Astrocyte of the hippocampus (primary cell): ENCODE results near the gene UROC1.

Experiments used
- DNase-seq: peaks from one replicate; pipeline ENCODE4 v3.0.0; 2011; ENCODE audit warnings: low read depth, low spot score

Gene UROC1

DNA sequence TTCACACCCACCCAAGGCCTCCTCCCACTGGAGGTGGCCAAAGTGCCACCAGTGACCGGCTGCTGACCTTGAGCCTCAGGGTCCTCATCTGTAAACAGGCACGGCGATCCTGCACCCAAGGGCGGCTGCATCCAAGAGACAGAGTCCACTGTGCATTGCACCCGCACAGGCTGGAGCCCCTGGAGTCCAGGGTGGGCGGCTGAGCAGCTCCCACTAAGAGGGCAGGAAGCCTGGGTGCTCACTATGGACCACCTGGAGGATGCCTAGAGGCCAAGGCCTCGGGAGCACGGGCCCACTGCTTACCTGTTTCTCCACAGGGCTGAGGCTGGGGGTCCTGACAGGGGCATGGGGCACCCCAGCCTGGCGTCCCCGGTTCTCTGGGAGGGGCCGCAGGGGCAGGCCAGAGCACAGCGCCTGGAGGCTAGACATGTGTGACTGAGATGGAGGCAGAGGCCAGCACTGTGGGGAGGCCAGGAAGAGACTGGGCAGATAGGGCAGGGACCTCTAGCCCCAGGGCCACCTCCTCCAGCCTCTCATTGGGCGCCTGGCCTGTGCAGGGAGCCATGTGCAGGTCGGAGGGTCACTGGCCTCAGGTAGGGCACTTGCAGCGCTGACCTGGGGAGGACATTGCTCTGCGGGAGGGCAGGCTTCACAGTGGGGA, at the start of gene UROC1:
Gene UROC1, minus strand, starts transcription at position 483 of the 661 bp plus-strand sequence. Its CDS starts 54 bp downstream, at position 429.
- DNase-seq: no peak

DNA sequence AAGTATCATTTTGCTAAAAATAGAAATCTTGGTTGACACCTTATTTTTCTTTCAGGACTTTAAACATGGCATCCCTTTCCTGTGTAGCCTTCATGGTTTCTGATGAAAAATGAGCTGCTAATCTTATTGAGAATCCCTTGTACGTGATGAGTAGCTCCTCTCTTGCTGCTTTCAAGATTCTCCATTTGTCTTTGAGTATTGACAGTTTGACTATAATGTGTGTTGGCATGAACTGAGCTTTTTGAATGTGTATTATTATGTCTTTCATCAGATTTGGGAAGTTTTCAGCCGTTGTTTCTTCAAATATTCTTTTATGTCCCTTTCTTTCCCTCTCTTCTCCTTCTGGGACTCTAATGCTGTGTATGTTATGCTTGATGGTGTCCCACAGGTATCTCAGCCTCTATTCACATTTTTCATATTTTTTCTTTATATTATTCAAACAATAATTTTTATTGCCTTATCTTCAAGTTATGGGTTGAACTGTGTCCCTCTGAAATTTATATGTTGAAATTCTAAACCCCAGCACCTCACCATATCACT, 45.2 kb upstream of the UROC1 start:
- DNase-seq: no peak

DNA sequence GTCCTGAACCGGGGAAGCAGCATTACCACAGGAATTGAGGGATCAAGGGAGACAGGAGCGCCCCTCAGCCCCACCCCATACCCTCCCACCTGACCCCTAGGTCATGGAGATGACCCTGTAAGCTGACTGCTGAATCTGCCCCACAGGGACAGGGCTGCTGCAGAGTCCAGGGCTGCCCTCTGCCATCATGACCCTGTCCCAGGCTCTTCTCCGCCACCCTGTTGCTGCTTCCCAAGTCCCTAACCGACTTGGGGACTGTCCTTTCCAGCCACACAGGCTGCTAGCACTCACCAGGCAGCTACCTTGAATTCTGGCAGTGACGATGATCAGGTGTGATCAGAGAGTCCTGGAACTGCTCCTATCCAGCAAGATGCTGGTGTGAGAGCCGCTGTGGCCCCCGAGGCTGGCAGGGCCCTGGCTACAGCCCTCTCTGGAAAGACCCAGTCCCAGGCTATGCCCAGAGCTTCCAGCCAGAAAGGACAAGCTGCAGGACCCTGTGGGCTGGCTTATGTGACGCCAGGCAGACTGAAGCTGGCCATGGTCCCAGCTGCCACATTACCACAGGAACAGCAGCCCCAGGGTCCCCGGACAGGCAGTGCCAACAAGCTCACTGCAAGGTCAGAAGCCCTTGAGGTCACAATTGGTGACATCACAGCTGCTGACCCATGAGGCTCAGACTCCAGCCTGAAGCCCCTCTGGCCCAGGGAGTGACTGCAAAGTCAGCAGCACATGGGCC, 40.9 kb upstream of the UROC1 start, which contains the start of gene C3orf22:
Gene C3orf22, minus strand, starts transcription at position 597 of the 736 bp plus-strand sequence. CDS start 5,542 bp downstream, outside the sequence.
- no peak for DNase-seq

DNA sequence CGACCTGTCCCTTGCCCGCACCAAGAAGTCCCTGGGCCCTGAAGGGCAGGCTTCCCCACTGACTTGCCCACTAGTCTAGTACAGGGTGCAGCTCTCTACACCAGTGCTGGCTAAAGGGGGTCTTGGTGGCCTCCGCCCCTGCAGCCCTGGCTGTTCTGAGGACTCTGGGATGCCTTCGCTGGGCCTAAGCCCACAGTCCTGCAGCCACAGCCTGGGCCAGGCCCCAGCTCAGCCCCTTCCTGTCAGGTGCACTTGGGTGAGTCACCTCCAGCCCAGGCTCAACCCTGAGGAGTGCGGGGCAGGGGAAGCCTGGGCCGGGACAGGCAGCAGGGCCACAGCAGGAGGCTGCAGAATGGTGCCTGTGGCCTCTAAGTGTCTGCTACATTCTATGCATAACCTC, 40.2 kb upstream of the UROC1 start:
- peak; percentile 20 for DNase-seq

DNA sequence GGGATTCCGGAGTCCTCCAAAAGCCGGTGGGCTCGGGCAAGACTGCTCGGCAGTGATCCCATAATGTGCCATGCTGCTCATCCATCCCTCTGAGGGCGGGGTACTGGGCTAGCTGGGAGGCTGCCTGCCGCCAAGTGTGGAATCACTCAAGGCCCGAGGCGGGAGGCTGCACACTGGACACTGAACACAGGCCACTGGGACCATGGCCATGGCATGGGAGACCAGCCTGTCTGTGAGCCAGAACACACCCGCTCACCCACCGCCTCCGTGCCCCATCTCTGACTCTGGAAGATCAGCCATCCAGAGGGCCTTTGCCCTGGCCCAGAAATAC, 39.8 kb upstream of the UROC1 start:
- no peak for DNase-seq

DNA sequence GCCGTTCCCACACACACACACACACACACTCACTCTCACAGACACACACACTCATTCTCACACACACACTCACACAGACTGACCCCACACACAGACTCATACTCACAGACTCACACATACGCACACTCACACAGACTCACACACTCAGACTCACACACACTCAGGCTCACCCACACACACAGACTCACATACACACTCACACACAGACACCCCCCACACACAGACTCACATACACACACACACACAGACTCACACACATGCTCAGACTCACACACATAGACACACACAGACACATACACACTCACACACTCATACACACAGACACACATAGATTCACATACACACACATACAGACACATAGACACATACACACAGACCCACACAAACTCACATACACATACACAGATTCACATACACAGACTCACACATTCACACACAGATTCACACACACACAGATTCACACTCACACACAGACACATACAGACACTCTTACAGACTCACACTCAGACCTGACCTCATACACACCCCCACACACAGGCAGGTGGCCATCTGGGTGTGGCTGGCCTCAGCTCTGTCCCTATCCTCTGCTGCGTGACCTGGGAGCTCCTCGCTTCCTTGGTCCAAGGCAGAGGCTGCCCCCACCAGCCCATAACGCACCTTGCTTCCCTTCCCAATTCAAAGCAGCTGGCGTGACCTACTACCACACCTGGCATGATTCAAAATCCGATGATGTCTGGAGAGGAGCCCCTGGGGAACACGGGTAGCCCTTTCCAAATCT, 39.3 kb upstream of the UROC1 start:
- DNase-seq: no peak

DNA sequence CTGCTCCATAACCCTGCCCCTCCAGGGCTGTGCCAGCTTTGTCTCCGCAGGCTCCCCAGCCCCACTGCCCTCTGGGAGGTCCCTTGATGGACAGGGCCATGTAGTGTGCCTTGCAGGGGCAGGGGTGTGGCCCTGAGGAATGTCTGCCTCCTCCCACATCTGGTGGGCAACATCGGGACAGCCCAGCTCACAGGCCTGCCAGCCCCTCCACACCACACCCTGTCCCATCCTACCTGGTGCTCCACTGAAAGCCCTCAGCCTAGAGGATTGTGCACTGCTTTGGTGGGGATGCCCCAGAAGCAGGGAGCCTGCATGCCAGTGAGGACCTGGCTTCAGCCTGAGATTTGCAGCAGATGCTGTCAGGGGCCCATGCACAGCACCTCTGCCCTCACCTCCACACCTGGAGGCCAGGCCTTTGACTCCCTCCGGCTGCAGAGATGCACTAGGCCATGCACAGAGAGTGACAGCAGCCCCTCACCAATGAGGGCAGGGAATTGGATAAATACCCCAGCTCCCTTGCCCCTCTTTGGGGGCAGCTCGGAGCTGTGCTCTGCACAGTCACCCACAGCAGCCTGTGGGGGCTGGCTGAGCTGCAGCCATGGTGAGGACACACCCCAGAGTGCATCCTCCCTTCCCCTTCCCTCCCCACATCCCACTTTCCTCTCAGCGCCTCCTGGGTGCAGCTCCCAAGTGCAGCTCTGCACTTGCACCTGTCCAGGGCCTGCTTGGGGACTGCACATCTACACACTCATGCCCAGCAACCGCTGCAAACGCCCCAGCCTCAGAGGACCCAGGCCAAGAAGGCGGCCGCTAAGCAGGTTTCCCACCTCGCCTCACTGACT, 38.4 kb upstream of the UROC1 start:
- no peak for DNase-seq

DNA sequence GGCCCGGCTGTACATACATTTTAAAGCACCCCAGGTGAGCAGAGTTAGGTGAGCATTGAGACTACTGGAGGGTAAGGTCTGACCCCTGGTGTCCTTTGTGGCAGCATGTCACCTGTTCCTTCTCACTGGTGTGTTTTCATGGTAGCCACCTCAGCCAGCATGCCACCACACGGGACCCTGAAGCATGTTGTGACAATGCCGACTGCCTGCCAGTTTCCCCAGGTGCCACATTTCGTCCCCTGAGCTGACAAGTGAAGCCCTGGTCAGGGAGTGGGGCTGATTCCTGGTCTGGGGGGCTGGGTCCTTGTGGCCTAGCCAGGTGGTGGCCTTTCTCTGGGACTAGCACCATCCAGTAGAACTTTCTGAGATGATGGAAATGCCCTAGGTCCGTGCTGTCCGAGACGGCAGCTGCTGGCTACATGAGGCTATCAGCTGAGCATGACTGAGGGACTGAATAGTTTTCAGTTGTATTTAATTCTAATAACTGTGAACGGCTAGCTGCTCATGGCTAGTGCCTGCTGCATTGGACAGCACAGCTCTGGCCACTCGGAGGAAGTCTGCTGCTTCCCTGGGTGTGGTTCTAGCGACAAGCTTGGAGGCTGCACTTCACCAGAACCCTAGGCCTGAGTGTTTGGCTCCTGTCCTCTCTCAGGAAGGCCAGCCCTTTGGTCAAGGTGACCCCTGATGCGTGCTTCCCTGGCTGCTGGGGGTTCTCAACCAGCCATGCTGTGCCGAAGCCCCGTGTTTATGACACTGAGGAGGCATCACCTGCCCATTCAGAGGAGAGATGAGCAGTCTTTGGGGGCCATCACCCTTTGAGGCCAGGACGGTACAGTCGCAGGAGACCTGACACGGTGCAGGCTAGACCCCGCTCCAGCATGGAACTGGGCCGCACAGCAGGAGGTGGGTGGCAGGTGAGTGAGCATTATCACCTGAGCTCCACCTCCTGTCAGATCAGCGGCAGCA, 37.3 kb upstream of the UROC1 start:
- DNase-seq: no peak

DNA sequence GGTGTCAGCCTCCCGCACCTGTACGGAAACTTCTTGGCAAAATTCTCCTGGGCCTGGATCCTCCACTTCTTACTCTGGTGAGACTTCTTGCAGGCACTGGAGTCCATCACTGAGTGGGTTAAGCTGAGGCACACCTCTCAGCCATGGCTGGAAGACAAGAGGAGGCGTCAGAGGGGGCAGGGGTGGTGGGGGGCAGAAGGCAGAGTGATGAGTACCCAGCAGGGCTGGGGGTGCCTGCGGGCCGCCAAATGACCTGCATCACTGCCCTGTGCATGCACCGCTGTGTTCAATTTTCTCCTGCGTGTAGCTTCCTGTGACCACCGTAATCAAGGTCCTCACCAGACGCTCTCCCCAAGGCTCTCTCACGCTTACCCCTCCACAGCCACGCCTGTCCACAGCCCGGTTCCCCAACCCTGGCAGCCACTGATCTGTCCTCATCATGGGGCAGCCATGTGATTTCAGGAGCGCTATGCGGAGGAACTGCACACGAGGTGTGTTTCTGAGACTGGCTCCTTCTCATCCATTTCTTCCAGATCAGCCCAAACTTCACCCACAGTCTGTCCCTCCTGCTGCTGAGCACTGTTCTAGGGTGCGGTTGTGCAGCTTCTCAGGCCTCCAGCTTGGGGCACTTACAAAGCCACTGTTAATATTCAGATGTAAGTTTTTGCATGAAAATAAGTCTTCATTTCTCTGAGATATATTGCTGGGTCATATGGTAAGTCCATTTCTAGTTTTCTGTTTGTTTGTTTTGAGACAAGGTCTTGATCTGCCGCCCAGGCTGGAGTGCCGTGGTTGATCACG, 35.9 kb upstream of the UROC1 start:
- DNase-seq: no peak

DNA sequence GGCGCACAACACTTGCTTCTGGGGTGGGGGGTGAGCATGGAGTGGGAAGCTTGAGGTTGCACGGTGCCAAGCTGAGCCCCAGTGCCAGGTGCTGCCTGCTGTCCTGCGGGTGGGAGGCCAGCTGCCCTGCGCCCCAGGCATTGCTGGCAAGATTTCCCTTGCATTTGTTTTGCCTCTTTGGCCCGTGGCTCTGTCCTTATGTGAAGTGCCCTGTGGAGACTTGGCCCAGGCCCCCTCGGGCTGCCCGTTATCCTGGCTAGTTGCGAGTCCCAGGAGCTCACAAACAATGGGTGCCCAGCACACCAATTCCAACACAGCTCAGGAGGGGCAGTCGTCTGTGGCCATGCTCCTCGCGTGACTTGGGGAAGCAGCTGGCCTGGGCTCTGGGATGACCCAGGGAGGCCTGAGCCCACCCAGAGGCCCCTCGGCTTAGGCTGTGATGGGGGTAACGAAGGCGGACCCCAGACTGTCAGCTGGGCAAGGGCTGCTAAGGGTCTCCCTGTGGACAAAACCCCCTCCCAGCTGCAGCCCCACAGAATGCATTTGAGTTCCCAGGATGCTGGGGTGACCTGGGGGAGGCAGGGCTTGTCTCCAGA, 35.2 kb upstream of the UROC1 start:
- DNase-seq: no peak

DNA sequence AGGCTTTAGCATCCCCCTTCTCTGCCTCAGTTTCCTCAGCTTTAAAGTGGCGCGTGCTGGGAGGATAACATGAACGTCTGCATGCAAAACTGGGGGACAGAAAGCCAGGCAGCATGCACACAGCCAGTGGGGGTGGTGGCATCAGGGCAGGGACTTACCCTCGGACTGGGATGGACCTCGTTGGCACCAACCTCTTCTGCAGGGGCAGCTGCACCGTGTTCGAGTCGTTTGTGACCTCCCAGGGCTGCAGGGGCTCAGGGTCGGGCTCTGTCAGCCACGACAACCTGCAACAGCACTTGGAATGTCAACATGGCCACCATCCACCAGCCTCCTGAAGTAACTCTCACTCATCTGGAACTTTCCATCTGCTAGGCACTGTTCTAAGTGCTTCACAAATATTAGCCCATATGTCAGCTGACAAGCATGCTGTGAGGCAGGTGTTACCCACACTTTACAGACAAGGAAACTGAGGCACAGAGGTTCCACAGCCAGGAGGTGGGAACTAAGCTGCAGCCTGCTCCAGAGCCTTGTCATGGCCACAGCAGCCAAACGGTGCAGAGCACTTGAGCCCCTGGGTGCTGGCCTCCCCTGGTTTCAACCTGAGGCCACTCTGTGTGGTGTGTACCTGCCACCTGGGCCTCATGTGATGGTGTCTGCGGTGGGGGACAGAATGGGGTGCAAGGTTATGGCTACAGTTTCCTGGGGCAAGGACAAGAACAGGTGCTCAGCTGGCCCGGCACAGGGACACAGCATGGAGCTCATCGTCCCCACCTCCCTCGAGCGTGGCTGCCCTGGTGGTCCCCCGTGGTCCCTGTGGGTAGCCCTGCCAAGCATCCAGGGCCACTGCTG, 34.5 kb upstream of the UROC1 start:
- DNase-seq: no peak

DNA sequence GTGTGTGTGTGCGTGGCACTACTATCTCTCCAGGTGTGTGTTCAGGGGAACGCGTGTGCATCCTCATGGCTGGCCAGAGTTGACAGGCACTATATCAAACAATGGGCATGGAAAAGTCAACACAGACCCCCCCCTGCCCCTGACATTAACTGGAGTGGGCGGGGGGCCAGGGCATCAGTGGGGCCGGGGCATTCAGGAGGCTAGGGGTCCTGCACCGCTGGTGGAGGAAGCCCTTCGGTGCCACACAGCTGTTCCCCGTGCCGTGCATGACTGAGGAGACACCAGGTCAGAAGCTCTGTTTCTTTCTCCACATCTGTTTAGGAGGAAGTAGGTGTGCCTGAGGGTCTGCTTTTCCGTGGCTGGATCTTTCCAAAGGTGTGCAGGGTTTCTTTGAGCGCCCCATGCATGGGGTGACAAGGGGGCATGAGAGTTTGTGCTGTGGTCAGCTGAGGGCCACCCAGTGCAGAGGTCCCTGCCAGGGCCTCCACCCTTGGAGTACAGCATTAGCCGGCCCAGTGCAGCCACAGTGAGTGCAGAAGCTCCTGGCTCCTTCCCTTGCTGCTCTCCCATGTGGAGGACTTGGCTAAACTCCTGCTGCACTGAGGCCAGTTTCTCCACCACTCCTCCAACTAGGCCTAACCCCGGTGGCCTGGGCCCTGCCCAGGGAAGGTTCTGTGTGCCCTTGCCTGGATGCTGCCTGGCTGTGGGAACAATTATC, 33.7 kb upstream of the UROC1 start:
- no peak for DNase-seq

DNA sequence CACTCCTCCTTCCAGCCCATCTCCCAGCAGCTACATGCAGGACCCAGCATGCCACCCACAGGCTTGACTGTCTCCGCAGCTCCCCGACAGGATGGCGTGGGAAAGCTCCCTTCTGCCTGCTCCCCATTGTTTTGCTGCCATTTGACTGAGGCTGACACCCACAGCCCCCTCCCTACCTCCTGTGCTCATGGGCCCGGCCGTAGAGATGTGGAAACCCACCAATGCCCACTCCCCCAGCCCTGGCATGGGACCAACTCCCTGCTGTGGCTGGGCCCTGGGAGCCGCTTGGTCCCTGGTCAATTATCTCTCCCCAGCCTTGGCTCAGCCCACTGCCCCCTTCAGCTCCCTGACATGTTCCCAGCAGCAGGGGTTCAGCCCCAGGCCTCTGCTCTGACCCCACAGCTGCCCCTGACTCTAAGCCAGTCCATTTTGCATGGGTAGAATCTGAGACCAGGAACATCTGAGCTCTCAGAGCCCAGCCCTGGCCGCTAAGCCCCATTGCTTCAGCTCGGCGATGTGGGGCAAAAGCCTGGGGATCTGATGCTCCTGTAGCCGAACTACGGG, 33.0 kb upstream of the UROC1 start:
- DNase-seq: no peak

DNA sequence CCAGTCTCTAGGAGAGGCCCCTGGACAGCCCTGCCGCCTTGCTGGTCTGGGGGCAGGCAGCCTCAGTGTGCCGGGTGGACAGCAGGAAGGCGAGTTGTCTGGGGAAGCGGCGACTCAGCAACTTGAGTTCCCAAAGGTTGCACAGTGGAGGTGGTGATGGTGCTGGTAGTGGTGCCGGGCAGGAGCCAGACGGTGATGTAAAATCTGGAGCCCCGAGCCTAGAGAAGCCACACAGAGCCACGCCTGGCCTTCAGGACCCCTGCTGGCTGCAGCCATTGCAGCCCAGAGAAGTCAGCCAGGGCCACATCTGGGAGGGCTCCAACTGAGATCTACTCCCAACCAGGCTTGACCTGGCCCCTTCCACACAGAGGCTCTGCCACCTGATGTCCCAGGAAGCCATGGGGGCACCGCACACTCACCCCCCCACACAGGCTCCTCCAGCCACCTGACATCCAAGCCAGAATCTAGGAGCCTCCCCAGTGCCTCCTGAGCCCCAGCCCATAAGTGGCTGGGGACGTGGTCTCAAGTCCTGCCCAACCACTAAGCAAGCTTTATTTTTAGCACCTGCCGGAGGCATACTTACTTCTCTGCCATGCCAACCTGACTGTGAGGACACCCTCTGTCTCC, 32.4 kb upstream of the UROC1 start:
- no peak for DNase-seq

DNA sequence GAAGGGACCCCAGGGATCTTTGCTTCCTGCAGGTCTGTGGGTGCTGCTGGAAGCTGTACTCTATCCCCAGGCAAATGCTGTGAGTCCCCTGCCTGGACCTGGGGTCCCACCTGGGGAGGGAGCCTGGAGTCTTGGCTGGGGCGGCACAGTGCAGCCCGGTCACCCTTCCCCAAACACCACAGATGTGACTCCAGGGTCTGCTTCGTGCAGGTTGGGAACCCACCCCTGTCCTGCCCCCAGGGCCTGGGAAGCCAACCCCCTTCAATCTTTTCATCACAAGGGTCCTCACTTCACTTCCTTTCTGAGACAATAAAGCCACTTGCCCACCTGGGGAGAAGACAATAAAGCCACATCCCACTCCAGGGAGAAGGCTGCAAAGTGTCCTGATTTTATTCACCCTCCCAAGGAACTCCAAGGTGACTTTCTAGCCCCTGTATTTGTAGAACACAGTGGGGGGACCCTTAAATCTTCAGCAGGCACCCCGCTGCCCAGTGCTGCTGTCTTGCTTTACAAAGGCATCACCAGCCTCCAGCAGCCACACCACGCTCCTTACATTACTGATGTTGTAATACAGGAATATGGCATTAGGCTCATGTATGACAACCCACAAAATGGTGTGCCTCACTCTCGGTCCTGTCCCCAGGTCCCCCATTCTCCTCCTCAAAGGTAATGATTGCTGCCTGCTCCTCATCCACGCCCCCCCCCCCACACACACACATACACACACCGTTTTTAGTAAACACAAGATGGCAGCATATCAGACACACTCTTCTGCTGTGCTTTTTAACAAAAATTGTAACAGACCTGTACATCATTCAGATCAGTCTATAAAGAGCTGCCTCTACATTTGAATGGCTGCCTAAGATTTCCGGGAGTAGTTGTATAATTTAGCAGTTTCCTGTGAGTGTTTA, 31.2 kb upstream of the UROC1 start:
- no peak for DNase-seq

DNA sequence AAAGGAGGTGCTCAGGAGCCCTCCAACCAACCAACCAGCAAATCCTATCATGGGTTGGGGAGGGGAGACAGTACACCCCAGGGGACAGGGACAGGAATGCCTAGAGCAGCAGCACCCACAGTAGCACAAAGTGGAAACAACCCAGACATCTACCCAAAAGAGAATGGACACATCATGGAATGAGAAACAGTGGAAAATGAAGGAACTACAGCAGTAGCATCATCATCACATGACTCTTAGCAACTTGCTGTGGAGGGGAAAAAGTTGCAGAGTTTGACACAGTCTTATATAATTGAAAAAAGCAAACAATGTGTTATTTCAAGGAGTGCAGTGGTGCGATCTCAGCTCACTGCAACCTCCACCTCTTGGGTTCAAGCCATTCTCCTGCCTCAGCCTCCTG, 30.1 kb upstream of the UROC1 start:
- DNase-seq: no peak
